Testis (tissue), 2 donors: ENCODE measurements around the gene CHD5.

Experiments used
- CTCF ChIP-seq, 3 experiments: fragments of 450-650 bp in 2 of 3; fragments of 200-600 bp in 1 of 3; sonication (generic) in 1 of 3; IDR thresholded peaks; one replicate each; pipeline ENCODE4 v1.5.1; 2016 to 2019; ENCODE audit warnings: antibody characterized with exemption in 3 of 3, mild to moderate bottlenecking in 2 of 3, moderate library complexity in 1 of 3
- POLR2A ChIP-seq: fragments of 450-650 bp; IDR thresholded peaks from one replicate; pipeline ENCODE4 v1.6.1; 2017; ENCODE audit warnings: antibody characterized with exemption, mild to moderate bottlenecking, moderate library complexity

GRCh38 chr1:6218375-6219164 lies 38.4 kb upstream of the CHD5 start:
- TF ChIP-seq CTCF (IDR thresholded peaks at IDR 0.05) (no peak), POLR2A (no peak)
